NCI-H146 (cell line): Measurements from ENCODE around the gene RSAD2.

Experiments used
- DNase-seq: peaks from one replicate; lab custom pipeline; 2025; lab: John Stamatoyannopoulos, UW

The RSAD2 gene

GRCh38 chr2:6945087-6945813 is 67.7 kb downstream of the RSAD2 start:
- DNase-seq = no peak

GRCh38 chr2:6945821-6946220 is 68.2 kb downstream of the RSAD2 start:
- DNase-seq = no peak

GRCh38 chr2:6946722-6947121 is 69.1 kb downstream of the RSAD2 start:
- no peak for DNase-seq
